CD1c-positive myeloid dendritic cell (primary cell): ENCODE results near the gene PRDX5.

Source experiments
- DNase-seq: peaks from one replicate; pipeline ENCODE4 v3.0.0-alpha.2; 2016; ENCODE audit errors: extremely low spot score

PRDX5 gene

DNA sequence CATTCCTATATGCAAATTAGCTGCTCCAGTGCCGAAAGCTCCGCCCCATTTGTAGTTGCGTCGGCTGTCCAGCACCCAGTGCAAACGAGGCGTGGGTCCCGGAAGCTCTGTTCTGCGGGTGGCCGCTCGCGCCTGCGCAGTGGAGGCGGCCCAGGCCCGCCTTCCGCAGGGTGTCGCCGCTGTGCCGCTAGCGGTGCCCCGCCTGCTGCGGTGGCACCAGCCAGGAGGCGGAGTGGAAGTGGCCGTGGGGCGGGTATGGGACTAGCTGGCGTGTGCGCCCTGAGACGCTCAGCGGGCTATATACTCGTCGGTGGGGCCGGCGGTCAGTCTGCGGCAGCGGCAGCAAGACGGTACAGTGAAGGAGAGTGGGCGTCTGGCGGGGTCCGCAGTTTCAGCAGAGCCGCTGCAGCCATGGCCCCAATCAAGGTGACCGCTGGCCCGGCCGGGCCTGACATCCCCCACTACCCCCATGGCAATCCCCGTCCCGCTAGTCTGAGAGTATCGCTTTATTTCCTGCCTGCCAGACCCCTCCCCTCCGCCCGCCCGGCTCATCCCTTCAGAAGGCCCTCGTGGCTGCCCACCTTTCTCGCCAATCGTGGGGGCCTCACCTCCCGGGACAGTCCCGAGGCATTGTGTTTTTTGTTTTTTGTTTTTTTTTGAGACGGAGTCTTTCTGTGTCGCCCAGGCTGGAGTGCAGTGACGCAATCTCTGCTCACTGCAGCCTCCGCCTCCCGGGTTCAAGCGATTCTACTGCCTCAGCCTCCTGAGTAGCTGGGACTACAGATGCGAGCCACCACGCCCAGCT, at the start of gene PRDX5:
TSS of gene PRDX5 (plus strand) at position 161 of the 805 bp plus-strand sequence. CDS start at position 256, 95 bp downstream.
- DNase-seq = peak; percentile 98

DNA sequence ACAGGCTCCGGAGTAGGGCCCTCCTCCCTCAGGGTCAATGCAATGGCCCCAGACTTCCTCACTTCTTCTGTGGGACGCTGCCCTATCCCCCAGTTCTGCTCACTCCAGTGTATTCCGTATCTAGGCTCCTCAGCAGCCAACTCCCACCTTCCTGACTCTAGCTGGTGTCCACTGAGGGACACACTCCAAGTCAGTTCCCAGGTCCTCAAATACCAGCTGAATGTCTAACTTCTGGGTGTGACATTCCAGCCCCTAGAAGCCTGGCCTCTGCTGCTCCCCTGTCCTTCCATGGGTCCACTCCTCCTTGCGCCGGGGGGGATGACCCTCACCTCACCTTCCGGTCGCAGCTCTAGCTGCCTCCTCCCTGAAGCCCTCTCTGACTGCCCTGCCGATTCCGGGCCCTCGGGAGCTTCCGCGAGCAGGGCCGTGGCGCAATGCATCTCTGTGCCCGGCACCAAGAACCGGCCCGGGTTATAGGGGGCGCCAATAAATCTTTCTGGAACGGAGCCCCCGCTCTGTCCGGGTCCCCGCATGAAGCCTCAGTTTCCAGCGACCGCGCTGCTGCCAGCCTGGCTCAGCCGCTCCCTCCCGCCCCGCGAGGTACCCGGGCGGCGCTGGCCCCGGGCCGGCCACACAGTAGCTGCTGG, 48.9 kb upstream of the PRDX5 start:
- peak; percentile 65 for DNase-seq

- peak; percentile 99 for DNase-seq
Measured at GRCh38 chr11:64269540-64270220, 48.2 kb upstream of the PRDX5 start.

- no peak for DNase-seq
Measured at GRCh38 chr11:64275031-64275800, 42.7 kb upstream of the PRDX5 start.

DNA sequence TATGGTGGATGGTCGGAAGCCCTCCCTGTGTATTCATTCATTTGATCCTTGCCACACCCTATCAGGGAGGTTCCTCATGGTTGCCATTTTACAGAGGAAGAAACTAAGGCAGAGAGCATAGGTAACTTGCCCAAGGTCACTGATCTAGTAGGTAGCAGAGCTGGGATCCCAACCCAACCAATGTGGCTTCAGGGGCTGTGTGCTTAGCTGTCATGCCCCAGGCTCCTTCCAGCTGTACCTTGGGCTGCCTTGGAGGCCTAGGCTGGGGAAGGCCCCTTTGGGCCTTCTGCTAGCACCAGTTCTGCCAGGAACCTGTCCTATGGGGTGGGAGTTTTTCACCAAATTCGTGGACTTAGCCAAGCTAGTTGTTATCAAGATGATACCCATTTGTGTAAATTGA, 42.1 kb upstream of the PRDX5 start:
- no peak for DNase-seq

DNA sequence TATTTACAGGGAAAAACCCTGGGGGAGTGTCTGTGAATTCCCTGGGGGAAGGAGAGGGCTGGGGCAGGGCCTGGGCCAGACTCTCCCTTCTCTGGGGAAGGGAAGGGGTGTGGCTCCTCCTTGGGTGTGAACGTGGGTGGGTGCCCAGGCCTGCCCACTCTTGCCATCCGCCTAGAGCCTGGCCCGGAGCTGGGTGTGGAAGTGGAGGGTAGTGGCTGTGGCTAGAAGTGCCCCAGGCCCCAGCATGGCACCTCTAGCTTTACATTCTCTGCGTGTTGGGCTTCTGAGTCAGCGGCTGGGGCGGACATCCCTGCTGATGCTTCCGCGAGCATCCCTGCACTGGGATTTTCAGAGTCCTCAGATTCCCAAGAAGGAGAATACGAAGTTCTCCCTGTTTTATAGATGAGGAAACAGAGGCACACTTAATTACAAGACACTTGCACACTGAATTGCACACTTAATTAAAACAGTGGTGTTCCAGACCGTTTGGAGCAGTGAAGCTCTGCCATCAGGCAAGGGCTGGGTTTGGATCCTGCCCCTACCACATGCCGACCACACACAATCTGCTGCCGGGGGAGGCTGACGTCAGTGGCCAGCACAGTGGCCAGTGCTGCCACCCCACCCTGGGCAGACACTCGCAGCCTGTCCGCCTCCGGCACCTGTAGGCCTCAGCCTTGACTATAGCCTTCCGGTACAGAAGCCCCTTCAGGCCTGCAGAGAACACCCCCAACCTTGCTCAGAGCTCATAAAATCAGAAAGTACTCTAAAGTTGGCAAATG, 41.1 kb upstream of the PRDX5 start:
- DNase-seq = peak; percentile 29

GRCh38 chr11:64278576-64279190, 39.2 kb upstream of the PRDX5 start:
- DNase-seq = no peak

DNA sequence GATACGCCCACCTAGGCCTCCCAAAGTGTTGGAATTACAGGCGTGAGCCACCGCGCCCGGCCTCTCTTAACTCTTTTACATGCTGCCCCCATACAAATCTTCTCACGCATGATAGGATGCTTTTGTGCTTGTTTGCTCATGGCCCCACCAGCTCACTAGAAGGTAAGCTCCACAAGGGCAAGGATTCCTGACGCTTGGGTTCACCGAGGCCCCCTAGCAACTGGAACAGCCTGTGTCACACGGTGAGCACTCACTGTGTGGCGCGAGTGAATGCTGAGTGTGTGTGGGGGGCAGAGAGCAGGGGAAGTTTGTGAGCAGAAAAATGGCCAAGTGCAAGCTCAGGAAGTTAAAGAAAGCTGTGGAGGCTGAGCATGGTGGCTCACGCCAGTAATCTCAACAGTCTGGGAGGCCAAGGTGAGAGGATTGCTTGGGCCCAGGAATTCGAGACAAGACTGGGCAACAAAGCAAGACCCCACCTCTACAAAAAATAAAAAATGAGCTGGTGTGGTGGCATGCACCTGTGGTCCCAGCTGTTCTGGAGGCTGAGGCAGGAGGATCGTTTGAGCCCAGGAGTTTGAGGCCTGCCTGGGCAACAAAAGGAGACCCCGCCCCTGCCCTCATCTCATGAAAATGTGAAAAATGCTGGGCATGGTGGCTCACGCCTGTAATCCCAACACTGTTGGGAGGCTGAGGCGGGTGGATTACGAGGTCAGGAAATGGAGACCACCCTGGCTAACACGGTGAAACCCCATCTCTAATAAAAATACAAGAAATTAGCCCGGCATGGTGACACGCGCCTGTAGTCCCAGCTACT, 35.8 kb upstream of the PRDX5 start:
- no peak for DNase-seq

DNA sequence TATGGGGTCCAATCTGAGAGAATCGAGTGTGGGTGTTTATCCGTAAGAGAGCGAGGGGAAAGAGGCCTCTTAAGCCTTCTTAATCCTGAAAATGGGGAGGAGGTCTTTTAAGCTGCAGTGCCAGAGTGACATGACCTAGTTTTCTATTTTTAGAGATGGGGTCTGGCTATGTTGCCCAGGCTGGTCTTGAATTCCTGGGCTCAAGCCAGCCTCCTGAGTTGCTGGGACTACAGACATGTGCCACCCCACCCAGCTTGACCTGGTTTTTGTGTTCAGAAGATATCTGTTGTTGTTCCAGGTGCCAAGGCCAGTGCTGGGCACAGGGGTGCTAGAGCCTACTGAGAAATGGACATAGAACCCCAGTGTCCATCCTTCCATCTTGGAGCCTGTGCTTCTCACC, 34.8 kb upstream of the PRDX5 start:
- DNase-seq = no peak

GRCh38 chr11:64284048-64284961, 33.6 kb upstream of the PRDX5 start, which contains the start of gene BAD:
Gene BAD (minus strand): TSS chr11:64284665. CDS start chr11:64284368, 297 bp downstream.
- peak; percentile 97 for DNase-seq

DNA sequence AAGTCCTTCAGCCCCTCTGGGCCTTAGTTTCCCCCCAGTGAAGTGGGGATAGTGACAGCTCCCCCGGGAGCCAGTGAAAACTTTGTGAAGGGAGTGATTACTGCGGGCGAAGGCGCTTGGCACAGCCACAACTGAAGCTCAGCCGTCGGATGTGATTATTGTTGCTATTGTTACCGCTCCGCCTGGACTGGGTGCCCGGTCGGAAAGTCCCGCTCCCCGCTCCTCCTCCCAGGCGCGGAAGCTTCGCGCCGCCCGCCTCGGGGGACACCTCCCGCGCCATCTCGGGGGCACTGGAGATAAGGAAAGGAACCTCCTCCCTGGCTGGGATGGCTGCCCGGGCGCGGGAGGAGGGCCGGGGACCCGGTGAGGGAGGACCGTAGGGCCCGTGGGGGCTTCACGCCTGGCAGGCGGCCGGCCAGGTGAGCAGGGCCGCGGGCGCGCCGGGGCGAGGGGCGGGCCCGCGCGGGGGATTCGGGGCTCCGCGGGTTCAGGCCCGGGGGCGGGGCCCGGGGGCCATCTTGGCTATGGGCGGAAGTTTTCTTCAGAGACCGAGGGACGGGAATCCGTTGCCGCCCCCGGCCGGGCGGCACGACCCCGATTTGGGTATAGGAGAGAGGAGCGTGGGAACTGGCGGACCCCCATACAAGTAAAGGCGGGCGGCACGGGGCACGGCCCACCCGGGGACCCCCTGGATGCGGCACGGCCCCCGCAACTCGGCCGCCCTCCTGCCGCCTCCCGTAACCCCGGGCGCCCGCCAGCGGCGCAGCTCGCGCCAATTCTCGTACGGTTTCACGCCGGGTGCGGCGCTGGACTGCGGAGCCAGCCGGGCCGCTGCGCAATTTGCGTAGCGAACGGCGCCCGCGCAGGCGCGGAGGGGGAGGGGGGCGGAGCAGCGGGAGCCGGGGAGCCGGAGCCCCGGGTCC, 32.7 kb upstream of the PRDX5 start, which contains the start of gene GPR137:
TSS of gene GPR137 (plus strand) at position 887 of the 923 bp plus-strand sequence. CDS start 677 bp downstream, outside the sequence.
- DNase-seq = peak; percentile 92

- DNase-seq = no peak
Measured at GRCh38 chr11:64285885-64286800, 31.8 kb upstream of the PRDX5 start.

DNA sequence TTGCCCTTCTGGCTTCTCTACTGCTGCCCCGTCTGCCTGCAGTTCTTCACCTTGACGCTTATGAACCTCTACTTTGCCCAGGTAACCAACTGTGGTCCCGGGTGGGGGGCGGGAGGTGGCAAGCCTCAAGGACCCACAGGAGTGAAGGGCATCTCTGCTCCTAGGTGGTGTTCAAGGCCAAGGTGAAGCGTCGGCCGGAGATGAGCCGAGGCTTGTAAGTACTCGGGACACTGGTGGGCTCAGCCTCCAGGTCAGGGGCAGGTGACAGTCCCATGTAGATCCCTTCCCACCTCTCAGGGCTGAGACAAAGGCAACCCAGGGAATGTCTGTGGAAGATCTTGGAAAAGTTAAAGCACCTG, 31.1 kb upstream of the PRDX5 start:
- no peak for DNase-seq

DNA sequence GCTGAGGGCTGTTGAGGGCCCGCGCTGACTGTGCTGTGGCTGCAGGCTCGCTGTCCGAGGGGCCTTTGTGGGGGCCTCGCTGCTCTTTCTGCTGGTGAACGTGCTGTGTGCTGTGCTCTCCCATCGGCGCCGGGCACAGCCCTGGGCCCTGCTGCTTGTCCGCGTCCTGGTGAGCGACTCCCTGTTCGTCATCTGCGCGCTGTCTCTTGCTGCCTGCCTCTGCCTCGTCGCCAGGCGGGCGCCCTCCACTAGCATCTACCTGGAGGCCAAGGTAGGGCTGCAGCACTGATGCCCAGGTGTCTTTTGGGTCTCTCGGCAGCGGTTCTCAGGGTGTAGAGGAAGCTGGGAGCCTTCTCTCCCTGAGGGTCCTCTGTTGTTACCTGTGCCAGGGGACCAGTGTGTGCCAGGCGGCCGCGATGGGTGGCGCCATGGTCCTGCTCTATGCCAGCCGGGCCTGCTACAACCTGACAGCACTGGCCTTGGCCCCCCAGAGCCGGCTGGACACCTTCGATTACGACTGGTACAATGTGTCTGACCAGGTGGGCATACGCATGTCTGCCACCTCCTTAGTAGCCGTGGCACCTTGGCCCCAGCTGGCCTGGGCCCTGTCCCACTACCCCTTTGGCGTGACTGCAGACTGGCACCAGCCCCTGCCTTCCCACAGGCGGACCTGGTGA, 30.1 kb upstream of the PRDX5 start:
- DNase-seq = no peak

DNA sequence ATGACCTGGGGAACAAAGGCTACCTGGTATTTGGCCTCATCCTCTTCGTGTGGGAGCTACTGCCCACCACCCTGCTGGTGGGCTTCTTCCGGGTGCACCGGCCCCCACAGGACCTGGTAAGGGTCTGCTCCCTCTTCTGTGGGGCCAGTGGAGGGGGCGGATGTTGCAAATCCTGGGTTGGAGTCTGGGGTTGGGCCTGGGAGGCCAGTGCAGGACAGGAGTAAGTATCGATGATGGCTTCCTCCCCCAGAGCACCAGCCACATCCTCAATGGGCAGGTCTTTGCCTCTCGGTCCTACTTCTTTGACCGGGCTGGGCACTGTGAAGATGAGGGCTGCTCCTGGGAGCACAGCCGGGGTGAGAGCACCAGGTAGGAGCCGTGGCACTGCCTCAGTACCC, 29.6 kb upstream of the PRDX5 start:
- no peak for DNase-seq
